Endothelial cell of umbilical vein (primary cell): Measurements from ENCODE around the gene RDH5. TPM values are rescaled to one million over a fixed set of nuclear protein-coding genes. Genes with fewer than 3 reads are reported as not detected.

Experiments used
- BruUV-seq: library from RNA; stranded (reverse); fragments of 400-500 nt; replicated peaks from 2 replicates; lab custom pipeline; 2021; lab: Mats Ljungman, UMichigan
- CTCF ChIA-PET: fragments of 300-600, 350-600 bp; sonication (Branson Sonifier 250); formaldehyde crosslinking; loops from one replicate; lab custom pipeline; 2021; ENCODE audit warnings: antibody characterized with exemption, inconsistent platforms; lab: Charles Lee
- POLR2A ChIA-PET: fragments of 300-600, 350-600 bp; sonication (Branson Sonifier 250); formaldehyde crosslinking; loops from one replicate; lab custom pipeline; 2021; ENCODE audit warnings: antibody characterized with exemption, inconsistent platforms; lab: Charles Lee
- DNase-seq: peaks from one replicate; pipeline ENCODE4 v3.0.0-alpha.2; 2011; ENCODE audit warnings: low read depth, low spot score
- FAIRE-seq: peaks from 2 replicates; lab custom pipeline; 2011; peaks lifted over from hg19 to GRCh38; lab: Jason Lieb, UNC
- H2AFZ ChIP-seq: 2 replicates; pipeline ENCODE4 v1.6.0; 2012; ENCODE audit warnings: low read depth, low read length, control low read depth, inconsistent platforms
- H3K27ac ChIP-seq: 2 replicates; pipeline ENCODE4 v1.5.1; 2011; ENCODE audit warnings: low read depth, mild to moderate bottlenecking, control low read depth, low read length, moderate library complexity; ENCODE audit not compliant: insufficient read depth
- H3K27me3 ChIP-seq, 2 experiments: 2 replicates each; pipeline versions ENCODE4 v1.6.0 to v1.6.1; 2011; ENCODE audit warnings: low read length in 2 of 2, mixed read lengths in 1 of 2; ENCODE audit not compliant: control insufficient read depth in 2 of 2, insufficient read depth in 2 of 2
- H3K36me3 ChIP-seq, 2 experiments: 2 replicates in 1 of 2; 3 replicates in 1 of 2; pipeline ENCODE4 v1.5.1; 2011; ENCODE audit warnings: low read length in 2 of 2, mild to moderate bottlenecking in 1 of 2, moderate library complexity in 1 of 2; ENCODE audit not compliant: control insufficient read depth in 2 of 2, insufficient read depth in 2 of 2; ENCODE audit errors: extremely low read depth in 1 of 2
- H3K4me1 ChIP-seq: 3 replicates; pipeline ENCODE4 v1.5.1; 2011; ENCODE audit warnings: mild to moderate bottlenecking, low read length; ENCODE audit not compliant: control insufficient read depth, insufficient read depth; ENCODE audit errors: extremely low read depth
- H3K4me2 ChIP-seq: 2 replicates; pipeline ENCODE4 v1.6.1; 2011; ENCODE audit warnings: low read length, control low read depth, mixed read lengths; ENCODE audit not compliant: insufficient read depth
- H3K4me3 ChIP-seq, 3 experiments: fragments of 200-600 bp in 1 of 3; sonication (generic), shearing (Covaris generic) in 1 of 3; replicated peaks in 1 of 3; 2 replicates each; pipeline ENCODE4 v1.5.1; 2011 to 2016; ENCODE audit warnings: control low read depth in 3 of 3, low read length in 3 of 3, mild to moderate bottlenecking in 2 of 3, inconsistent platforms in 1 of 3, low read depth in 1 of 3, moderate library complexity in 1 of 3; ENCODE audit not compliant: insufficient read depth in 1 of 3
- H3K79me2 ChIP-seq: 2 replicates; pipeline ENCODE4 v1.6.0; 2012; ENCODE audit warnings: low read length, inconsistent platforms; ENCODE audit not compliant: control insufficient read depth, insufficient read depth
- H3K9ac ChIP-seq: replicated peaks from 2 replicates; pipeline ENCODE3; 2011; ENCODE audit warnings: low read length, control low read depth; ENCODE audit not compliant: insufficient read depth; ENCODE audit errors: extremely low read depth
- H3K9me1 ChIP-seq: replicated peaks from 3 replicates; pipeline ENCODE4 v1.6.0; 2011; ENCODE audit warnings: mild to moderate bottlenecking, low read length; ENCODE audit not compliant: control insufficient read depth, insufficient read depth; ENCODE audit errors: extremely low read depth
- H3K9me3 ChIP-seq: replicated peaks from 2 replicates; pipeline ENCODE4 v1.5.1; 2012; ENCODE audit warnings: low read length, inconsistent platforms; ENCODE audit not compliant: control insufficient read depth, insufficient read depth
- H4K20me1 ChIP-seq: replicated peaks from 2 replicates; pipeline ENCODE3; 2011; ENCODE audit warnings: mild to moderate bottlenecking, low read length; ENCODE audit not compliant: control insufficient read depth, insufficient read depth; ENCODE audit errors: extremely low read depth
- CTCF ChIP-seq, 2 donors: IDR thresholded peaks; 1 replicate in 1 of 2; 2 replicates in 1 of 2; pipeline ENCODE4 v1.5.1; 2011; ENCODE audit warnings: low read length in 2 of 2, mild to moderate bottlenecking in 2 of 2, moderate library complexity in 2 of 2, control low read depth in 1 of 2, inconsistent platforms in 1 of 2, low read depth in 1 of 2; ENCODE audit not compliant: insufficient read depth in 1 of 2; ENCODE audit errors: extremely low read depth in 1 of 2
- EZH2 ChIP-seq: IDR thresholded peaks from 2 replicates; pipeline ENCODE4 v1.6.1; 2012; ENCODE audit warnings: borderline replicate concordance, low read depth, mild to moderate bottlenecking, moderate library complexity, low read length, inconsistent platforms; ENCODE audit not compliant: severe bottlenecking
- FOS ChIP-seq: IDR thresholded peaks from 2 replicates; pipeline ENCODE4 v1.6.1; 2011; ENCODE audit warnings: mild to moderate bottlenecking, low read length, moderate library complexity, borderline replicate concordance; ENCODE audit not compliant: insufficient read depth
- GATA2 ChIP-seq: IDR thresholded peaks from 2 replicates; pipeline ENCODE4 v1.7.0; 2011; ENCODE audit warnings: low read depth, mild to moderate bottlenecking, moderate library complexity, mixed read lengths, low read length; ENCODE audit not compliant: insufficient read length, insufficient read depth
- JUN ChIP-seq: IDR thresholded peaks from 2 replicates; pipeline ENCODE4 v1.6.1; 2011; ENCODE audit warnings: borderline replicate concordance, low read depth; ENCODE audit not compliant: insufficient read length, insufficient read depth
- MAX ChIP-seq: IDR thresholded peaks from 2 replicates; pipeline ENCODE4 v1.6.1; 2011; ENCODE audit not compliant: insufficient read depth, insufficient read length
- MYC ChIP-seq: IDR thresholded peaks from one replicate; pipeline ENCODE4 v1.6.1; 2011; ENCODE audit warnings: mild to moderate bottlenecking, low read depth, low read length
- POLR2A ChIP-seq: IDR thresholded peaks from 2 replicates; pipeline ENCODE4 v1.6.1; 2012; ENCODE audit warnings: low read depth, mild to moderate bottlenecking, control low read depth, low read length
- POLR2AphosphoS5 ChIP-seq: IDR thresholded peaks from 2 replicates; pipeline ENCODE4 v1.6.1; 2012; ENCODE audit warnings: low read depth, mild to moderate bottlenecking, control low read depth, low read length, moderate library complexity; ENCODE audit not compliant: insufficient read depth
- dilution Hi-C: fragments of 300-500 bp; cut with MboI; formaldehyde crosslinking; loops from one replicate; pipeline ENCODE4 v1.15.0; 2019; ENCODE audit warnings: low sequenced_read_pairs; ENCODE audit not compliant: extremely low pct_ligation_motif_present
- intact Hi-C: fragments of 100-400 bp; cut with micrococcal nuclease; formaldehyde crosslinking; loops from one replicate; pipeline ENCODE4 v1.10.0; 2022
- polyA plus RNA-seq, 4 experiments: library from polyadenylated mRNA; depleted of rRNA in 3 of 4; stranded (reverse) in 3 of 4; unstranded in 1 of 4; fragments of >200 nt; gene quantifications; 2 replicates each; pipeline versions ENCODE4 v1.2.1 to v1.2.3, GENCODE V29; 2011 to 2012; ENCODE audit warnings: missing spikeins in 1 of 4
- total RNA-seq: library from RNA; stranded (reverse); gene quantifications from 2 replicates; pipeline ENCODE4 v1.2.3, GENCODE V29; 2021

Gene RDH5
- total and polyA plus RNA-seq, 2 donors (not counting 3 experiments of a cell fraction or from before 2014, with no cell fraction given): 2.7 to 3.7 TPM

GRCh38 chr12:55721601-55722213 lies 1.5 kb downstream of the RDH5 start:
- TF ChIP-seq JUN (no peak), EZH2 (no peak), CTCF (IDR thresholded peaks at IDR 0.05; ENCODE audit: extremely low read depth in 1 of 2, insufficient read depth in 1 of 2, low read depth in 1 of 2, low read length in 2 of 2) (no peak), GATA2 (no peak), POLR2AphosphoS5 (no peak), FOS (no peak), POLR2A (no peak), MAX (no peak), MYC (no peak)
- H3K4me3 ChIP-seq: no peak overlapping the region
- no peak overlapping the region for H3K9ac ChIP-seq
- no peaks in the 10 kb centered on the region for H3K27me3 ChIP-seq
- H3K4me2 ChIP-seq: no peak overlapping the region
- POLR2A ChIA-PET: no interaction called here
- H3K36me3 ChIP-seq: peaks cover 12 to 21% of the 10 kb centered on the region in 2 experiments
- H4K20me1 ChIP-seq: no peaks in the 10 kb centered on the region
- dilution Hi-C loops (no loop called here), intact Hi-C loops (loop anchor here (1.0 to 5.0 kb wide), 3 partner anchors 65 to 534 kb away; no protein-coding TSS in a partner anchor)
- peaks cover 22% of the 10 kb centered on the region for H3K4me1 ChIP-seq
- no TSS peak for BruUV-seq
- no peaks in the 10 kb centered on the region for H3K9me1 ChIP-seq
- FAIRE-seq: no peak
- CTCF ChIA-PET: interaction anchor here (0.6 to 11.1 kb wide), 19 partner anchors 8 to 533 kb away, joined by 3 to 151 read pairs (median 4); partner anchors contain the start of genes CD63 and ITGA7
- H3K79me2 ChIP-seq: peaks cover 9% of the 10 kb centered on the region
- no peak overlapping the region for H2AFZ ChIP-seq
- H3K27ac ChIP-seq: no peak overlapping the region
- DNase-seq: no peak
- H3K9me3 ChIP-seq: no peaks in the 10 kb centered on the region
